GM23248 (cell line): Measurements from ENCODE around the gene RRP8.

Experiments used
- EZH2 ChIP-seq: fragments of 200-600 bp; sonication (generic); IDR thresholded peaks from 2 replicates; pipeline ENCODE4 v1.6.1; 2018; ENCODE audit warnings: antibody characterized with exemption, mild to moderate bottlenecking; ENCODE audit not compliant: insufficient read depth, poor library complexity, severe bottlenecking
- EZH2phosphoT487 ChIP-seq: fragments of 200-600 bp; sonication (generic); IDR thresholded peaks from 2 replicates; pipeline ENCODE4 v1.6.1; 2018; ENCODE audit warnings: antibody characterized with exemption, moderate library complexity, mild to moderate bottlenecking, low read depth; ENCODE audit not compliant: insufficient read depth

DNA sequence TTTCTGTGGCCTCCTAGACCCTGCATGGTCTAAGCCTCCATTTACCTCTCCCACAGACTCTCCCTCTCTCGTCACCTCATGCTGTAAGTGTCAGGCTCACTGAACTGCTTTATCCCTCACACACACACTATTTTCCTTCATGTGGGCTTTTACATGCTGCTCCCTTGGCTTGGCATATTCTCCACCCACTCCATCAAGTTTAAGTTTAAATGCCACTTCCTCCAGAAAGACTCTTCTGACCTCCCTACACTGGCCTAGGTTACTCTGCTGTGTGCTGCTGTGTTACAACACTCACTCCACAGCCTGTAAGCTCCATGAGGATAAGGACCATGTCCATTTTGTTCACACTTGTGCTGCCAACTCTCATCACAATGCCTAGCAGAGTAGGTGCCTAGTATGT lies 49.7 kb upstream of the RRP8 start:
- TF ChIP-seq EZH2phosphoT487 (no peak), EZH2 (no peak)
